K562 treated with DMSO at 1 percent for 4 hours (cell line): ENCODE measurements around the gene DPH3. TPM values are rescaled to one million over a fixed set of nuclear protein-coding genes. Genes with fewer than 3 reads are reported as not detected.

Source experiments
- total RNA-seq: library from RNA; unstranded; fragments of 300-600 nt; gene quantifications from 2 replicates; pipeline ENCODE4 v1.2.3, GENCODE V29; 2022; ENCODE audit not compliant: insufficient read depth

Gene DPH3
- total RNA-seq: 22.0 and 23.7 TPM in 2 replicates

DNA sequence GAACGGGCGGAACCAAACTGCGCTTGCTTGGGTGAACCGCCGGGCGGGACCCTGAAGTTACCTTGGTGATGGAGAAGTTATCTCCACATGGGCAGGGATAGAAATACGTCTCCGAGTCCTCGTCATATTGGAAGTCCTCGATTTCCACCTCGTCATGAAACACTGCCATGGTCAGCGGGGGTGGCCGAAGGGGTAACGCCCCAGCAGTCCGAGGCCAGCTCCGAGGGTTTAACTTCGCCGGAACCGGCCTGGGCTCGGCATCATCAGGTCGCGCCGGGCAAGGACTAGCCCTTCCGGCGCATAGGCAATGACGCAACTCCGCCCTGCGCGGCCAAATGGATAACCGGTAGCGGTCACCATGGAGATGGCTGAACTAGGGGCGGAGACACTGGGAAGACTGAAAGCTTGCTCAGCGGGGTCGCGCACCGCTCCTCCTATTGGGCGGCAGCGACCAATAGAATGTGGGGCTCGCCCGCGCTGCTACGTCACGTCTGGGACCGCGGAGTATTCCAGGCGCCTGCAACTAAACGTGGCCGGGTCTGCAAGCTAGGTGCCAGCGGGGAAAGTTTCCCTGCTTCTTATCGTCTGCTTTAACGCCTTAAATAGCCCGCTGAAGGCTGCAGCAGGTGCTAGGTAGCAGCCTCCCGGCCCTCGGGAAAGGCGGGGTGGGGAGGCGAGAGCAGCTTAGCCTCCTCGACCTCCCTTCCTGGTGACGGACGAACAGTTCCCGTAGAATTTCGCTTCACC is at the start of gene DPH3, which contains the start of gene OXNAD1:
Gene DPH3, minus strand, starts transcription at position 236 of the 747 bp plus-strand sequence. Its CDS starts 67 bp downstream, at position 169.
Gene OXNAD1, plus strand, starts transcription at position 505 of the 747 bp plus-strand sequence. CDS start 5,741 bp downstream, outside the sequence.

Other genes with a start within 250 kb of the DPH3 start
- not detected in 2 replicates for gene GALNT15, start 90.3 kb downstream of the DPH3 start, total RNA-seq
- 8.4 and 12.1 TPM in 2 replicates for gene OXNAD1, start 269 bp upstream of the DPH3 start, total RNA-seq
- gene RFTN1, start 248.8 kb upstream of the DPH3 start, total RNA-seq: not detected in 2 replicates